Keratinocyte (primary cell): ENCODE measurements around the gene ERO1B. TPM values are rescaled to one million over a fixed set of nuclear protein-coding genes. Genes with fewer than 3 reads are reported as not detected.

Source experiments
- DNase-seq: peaks from one replicate; pipeline ENCODE4 v3.0.0-alpha.2; 2011; ENCODE audit warnings: low read depth, missing footprints, low spot score
- FAIRE-seq: peaks from 2 replicates; lab custom pipeline; 2011; peaks lifted over from hg19 to GRCh38; lab: Jason Lieb, UNC
- H2AFZ ChIP-seq: 2 replicates; pipeline ENCODE4 v1.6.0; 2012; ENCODE audit warnings: low read length, control low read depth, inconsistent platforms; ENCODE audit not compliant: control insufficient read depth
- H3K27ac ChIP-seq: 2 replicates; pipeline ENCODE4 v1.5.1; 2011; ENCODE audit warnings: low read length; ENCODE audit not compliant: control insufficient read depth, insufficient read depth
- H3K27me3 ChIP-seq: 3 replicates; pipeline ENCODE4 v1.6.0; 2011; ENCODE audit warnings: low read length; ENCODE audit not compliant: control insufficient read depth, insufficient read depth; ENCODE audit errors: extremely low read depth
- H3K36me3 ChIP-seq, 2 experiments: 2 replicates in 1 of 2; 3 replicates in 1 of 2; pipeline ENCODE4 v1.5.1; 2011; ENCODE audit warnings: low read length in 2 of 2, mild to moderate bottlenecking in 1 of 2; ENCODE audit not compliant: control insufficient read depth in 2 of 2, insufficient read depth in 2 of 2; ENCODE audit errors: extremely low read depth in 1 of 2
- H3K4me1 ChIP-seq: 3 replicates; pipeline ENCODE4 v1.5.1; 2011; ENCODE audit warnings: low read length; ENCODE audit not compliant: control insufficient read depth, insufficient read depth; ENCODE audit errors: extremely low read depth
- H3K4me2 ChIP-seq: 3 replicates; pipeline ENCODE4 v1.6.0; 2011; ENCODE audit warnings: low read depth, low read length; ENCODE audit not compliant: control insufficient read depth, insufficient read depth; ENCODE audit errors: extremely low read depth
- H3K4me3 ChIP-seq, 3 experiments: fragments of 200-600 bp in 1 of 3; sonication (generic) in 1 of 3; 2 replicates in 2 of 3; 3 replicates in 1 of 3; pipeline ENCODE4 v1.5.1; 2011 to 2016; ENCODE audit warnings: low read length in 3 of 3, mild to moderate bottlenecking in 3 of 3, control low read depth in 2 of 3, inconsistent platforms in 1 of 3, low read depth in 1 of 3, mixed read lengths in 1 of 3, mixed run types in 1 of 3, moderate library complexity in 1 of 3; ENCODE audit not compliant: control insufficient read depth in 2 of 3, insufficient read depth in 2 of 3; ENCODE audit errors: extremely low read depth in 1 of 3
- H3K79me2 ChIP-seq: 2 replicates; pipeline ENCODE4 v1.6.0; 2012; ENCODE audit warnings: low read length; ENCODE audit not compliant: control insufficient read depth, insufficient read depth
- H3K9ac ChIP-seq: 3 replicates; pipeline ENCODE4 v1.6.0; 2011; ENCODE audit warnings: low read length; ENCODE audit not compliant: control insufficient read depth, insufficient read depth; ENCODE audit errors: extremely low read depth
- H3K9me1 ChIP-seq: 3 replicates; pipeline ENCODE4 v1.6.0; 2011; ENCODE audit warnings: low read length; ENCODE audit not compliant: control insufficient read depth, insufficient read depth; ENCODE audit errors: extremely low read depth
- H3K9me3 ChIP-seq: 2 replicates; pipeline ENCODE4 v1.5.1; 2012; ENCODE audit warnings: low read depth, low read length; ENCODE audit not compliant: control insufficient read depth
- H4K20me1 ChIP-seq: 3 replicates; pipeline ENCODE4 v1.6.0; 2011; ENCODE audit warnings: low read length; ENCODE audit not compliant: control insufficient read depth, insufficient read depth; ENCODE audit errors: extremely low read depth
- EZH2 ChIP-seq: IDR thresholded peaks from one replicate; pipeline ENCODE4 v1.6.1; 2012; ENCODE audit warnings: inconsistent platforms, mild to moderate bottlenecking, low read length, moderate library complexity
- dilution Hi-C: fragments of 300-500 bp; cut with MboI; formaldehyde crosslinking; loops from one replicate; pipeline ENCODE4 v1.7.0; 2020; ENCODE audit warnings: low sequenced_read_pairs; ENCODE audit not compliant: extremely low pct_ligation_motif_present
- polyA plus RNA-seq, 5 experiments: library from polyadenylated mRNA; depleted of rRNA in 3 of 5; stranded (reverse) in 3 of 5; stranded (forward) in 1 of 5; unstranded in 1 of 5; fragments of >200 nt; gene quantifications; 1 replicate in 1 of 5; 2 replicates in 3 of 5; 3 replicates in 1 of 5; pipeline versions ENCODE4 v1.2.1 to v1.2.3, GENCODE V29; 2011 to 2012; ENCODE audit warnings: missing spikeins in 2 of 5, low read depth in 1 of 5, low replicate concordance in 1 of 5
- TF ChIP-seq, protein P1 (sequence below), 3 experiments: IDR thresholded peaks in 1 of 3; conservative IDR thresholded peaks in 1 of 3; optimal IDR thresholded peaks in 1 of 3; 2 replicates in 2 of 3; 3 replicates in 1 of 3; pipeline versions ENCODE3 to v1.5.1; 2011; ENCODE audit warnings: low read length in 3 of 3, mild to moderate bottlenecking in 3 of 3, moderate library complexity in 2 of 3, control low read depth in 1 of 3, inconsistent platforms in 1 of 3; ENCODE audit not compliant: insufficient read depth in 2 of 3; ENCODE audit errors: extremely low read depth in 1 of 3

ERO1B gene
- polyA plus RNA-seq, 1 donor (not counting 4 experiments of a cell fraction or from before 2014, with no cell fraction given) = 3.1 TPM

DNA sequence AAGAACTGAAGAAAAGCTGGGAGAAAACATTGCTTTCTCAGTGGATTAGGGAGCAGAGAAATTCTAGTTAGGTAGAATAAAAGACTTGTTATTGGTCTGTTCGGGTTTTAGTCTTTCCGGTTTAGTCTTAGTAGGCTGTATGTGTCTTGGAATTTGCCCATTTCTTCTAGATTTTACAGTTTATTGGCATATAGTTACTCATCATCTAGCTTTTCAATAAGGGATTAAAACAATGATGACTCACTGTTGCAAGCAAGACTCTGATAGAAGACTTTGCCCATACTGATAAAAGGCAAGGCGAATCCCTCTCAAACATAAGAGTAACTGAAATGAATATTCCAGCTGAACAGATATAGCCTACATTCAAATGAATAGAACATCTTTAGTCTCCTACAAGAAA, 77.1 kb downstream of the ERO1B start:
- DNase-seq = no peak
- H3K27me3 ChIP-seq = no peaks in the 10 kb centered on the region
- no peak overlapping the region for H3K4me2 ChIP-seq
- no peak overlapping the region for H3K9ac ChIP-seq
- H3K9me1 ChIP-seq = no peaks in the 10 kb centered on the region
- H3K79me2 ChIP-seq = no peaks in the 10 kb centered on the region
- no peaks in the 10 kb centered on the region for H3K4me1 ChIP-seq
- H4K20me1 ChIP-seq = no peaks in the 10 kb centered on the region
- no peak overlapping the region for H3K4me3 ChIP-seq
- no peaks in the 10 kb centered on the region for H3K9me3 ChIP-seq
- H3K27ac ChIP-seq = no peak overlapping the region
- FAIRE-seq = no peak
- TF ChIP-seq EZH2 = no peak
- TF ChIP-seq, protein P1, sequence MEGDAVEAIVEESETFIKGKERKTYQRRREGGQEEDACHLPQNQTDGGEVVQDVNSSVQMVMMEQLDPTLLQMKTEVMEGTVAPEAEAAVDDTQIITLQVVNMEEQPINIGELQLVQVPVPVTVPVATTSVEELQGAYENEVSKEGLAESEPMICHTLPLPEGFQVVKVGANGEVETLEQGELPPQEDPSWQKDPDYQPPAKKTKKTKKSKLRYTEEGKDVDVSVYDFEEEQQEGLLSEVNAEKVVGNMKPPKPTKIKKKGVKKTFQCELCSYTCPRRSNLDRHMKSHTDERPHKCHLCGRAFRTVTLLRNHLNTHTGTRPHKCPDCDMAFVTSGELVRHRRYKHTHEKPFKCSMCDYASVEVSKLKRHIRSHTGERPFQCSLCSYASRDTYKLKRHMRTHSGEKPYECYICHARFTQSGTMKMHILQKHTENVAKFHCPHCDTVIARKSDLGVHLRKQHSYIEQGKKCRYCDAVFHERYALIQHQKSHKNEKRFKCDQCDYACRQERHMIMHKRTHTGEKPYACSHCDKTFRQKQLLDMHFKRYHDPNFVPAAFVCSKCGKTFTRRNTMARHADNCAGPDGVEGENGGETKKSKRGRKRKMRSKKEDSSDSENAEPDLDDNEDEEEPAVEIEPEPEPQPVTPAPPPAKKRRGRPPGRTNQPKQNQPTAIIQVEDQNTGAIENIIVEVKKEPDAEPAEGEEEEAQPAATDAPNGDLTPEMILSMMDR (optimal IDR thresholded peaks at IDR 0.05 in 1 of 3, IDR thresholded peaks at IDR 0.05 in 1 of 3, conservative IDR thresholded peaks at IDR 0.05 in 1 of 3; ENCODE audit: extremely low read depth in 1 of 3, insufficient read depth in 2 of 3, low read length in 3 of 3) = no peak
- no peaks in the 10 kb centered on the region for H3K36me3 ChIP-seq
- no peak overlapping the region for H2AFZ ChIP-seq
- dilution Hi-C loops = no loop called here

DNA sequence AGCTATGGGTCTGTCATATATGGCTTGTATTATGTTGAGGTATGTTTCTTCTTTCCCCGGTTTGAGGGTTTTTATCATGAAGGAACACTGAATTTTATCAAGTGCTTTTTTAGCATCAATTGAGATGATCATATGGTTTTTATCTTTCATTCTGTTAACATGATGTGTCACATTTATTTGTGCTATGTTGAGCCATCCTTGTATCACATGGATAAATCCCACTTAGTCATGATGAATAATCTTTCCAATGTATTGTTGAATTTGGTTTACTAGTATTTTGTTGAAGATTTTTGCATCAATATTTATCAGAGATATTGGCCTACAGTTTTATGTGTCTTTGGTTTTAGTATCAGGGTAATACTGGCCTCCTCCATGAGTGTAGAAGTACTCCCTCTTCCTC, 77.7 kb downstream of the ERO1B start:
- Histone ChIP-seq H3K4me2 (no peak overlapping the region), H3K79me2 (no peaks in the 10 kb centered on the region), H3K9ac (no peak overlapping the region), H3K27me3 (no peaks in the 10 kb centered on the region), H3K4me1 (no peaks in the 10 kb centered on the region), H3K4me3 (no peak overlapping the region), H3K36me3 (no peaks in the 10 kb centered on the region), H3K27ac (no peak overlapping the region), H2AFZ (no peak overlapping the region), H3K9me1 (no peaks in the 10 kb centered on the region), H3K9me3 (no peaks in the 10 kb centered on the region), H4K20me1 (no peaks in the 10 kb centered on the region)
- no peak for TF ChIP-seq EZH2
- TF ChIP-seq, protein P1 (optimal IDR thresholded peaks at IDR 0.05 in 1 of 3, IDR thresholded peaks at IDR 0.05 in 1 of 3, conservative IDR thresholded peaks at IDR 0.05 in 1 of 3; ENCODE audit: extremely low read depth in 1 of 3, insufficient read depth in 2 of 3, low read length in 3 of 3) = no peak
- dilution Hi-C loops = no loop called here
- FAIRE-seq (no peak), DNase-seq (no peak)
